ENCODE results near the gene PATL1.

The PATL1 gene

GRCh38 chr11:59615637-59616395 lies 53.0 kb downstream of the PATL1 start, which contains the start of gene OSBP:
Gene OSBP (minus strand): TSS chr11:59615774. CDS start chr11:59615664, 110 bp downstream.
- FAIRE-seq (peak; percentile 99), DNase-seq (ENCODE audit: insufficient read length, low spot score) (peak; percentile 96)

GRCh38 chr11:59615120-59615636 lies 53.7 kb downstream of the PATL1 start:
- no peak for FAIRE-seq
- DNase-seq (ENCODE audit: insufficient read length, low spot score), result peak; percentile 28

GRCh38 chr11:59614277-59615119 lies 54.3 kb downstream of the PATL1 start:
- DNase-seq (ENCODE audit: insufficient read length, low spot score), result no peak
- FAIRE-seq, result peak; percentile 40

GRCh38 chr11:59611570-59612565 lies 57.0 kb downstream of the PATL1 start:
- FAIRE-seq, result no peak

GRCh38 chr11:59610289-59610688 lies 58.5 kb downstream of the PATL1 start:
- FAIRE-seq, result no peak
- no peak for DNase-seq (ENCODE audit: insufficient read length, low spot score)

More at GRCh38 chr11:59611570-59612565, 57.0 kb downstream of the PATL1 start:
- DNase-seq (ENCODE audit: insufficient read length, low spot score), result no peak

GRCh38 chr11:59607703-59608454 lies 61.0 kb downstream of the PATL1 start:
- DNase-seq (ENCODE audit: insufficient read length, low spot score), result no peak
- FAIRE-seq, result no peak

GRCh38 chr11:59602432-59602831 lies 66.4 kb downstream of the PATL1 start:
- FAIRE-seq (no peak), DNase-seq (ENCODE audit: insufficient read length, low spot score) (no peak)

GRCh38 chr11:59601788-59602187 lies 67.0 kb downstream of the PATL1 start:
- FAIRE-seq (no peak), DNase-seq (ENCODE audit: insufficient read length, low spot score) (no peak)

- no peak for FAIRE-seq
Measured at GRCh38 chr11:59600636-59601035, 68.2 kb downstream of the PATL1 start.

GRCh38 chr11:59600234-59600633 lies 68.6 kb downstream of the PATL1 start:
- DNase-seq (ENCODE audit: insufficient read length, low spot score) (no peak), FAIRE-seq (no peak)

More at GRCh38 chr11:59600636-59601035, 68.2 kb downstream of the PATL1 start:
- no peak for DNase-seq (ENCODE audit: insufficient read length, low spot score)

- DNase-seq (ENCODE audit: insufficient read length, low spot score), result no peak
- FAIRE-seq, result no peak
Measured at GRCh38 chr11:59598961-59599360, 69.9 kb downstream of the PATL1 start.
